Myocyte (in vitro differentiated cells): Measurements from ENCODE around the gene ERBB3. TPM values are rescaled to one million over a fixed set of nuclear protein-coding genes. Genes with fewer than 3 reads are reported as not detected.

Source experiments
- DNase-seq: peaks from one replicate; pipeline ENCODE4 v3.0.0-alpha.2; 2012; ENCODE audit warnings: low read depth
- total RNA-seq: library from RNA; depleted of rRNA; stranded (reverse); fragments of >200 nt; gene quantifications from 2 replicates; pipeline ENCODE4 v1.2.3, GENCODE V29; 2014

Gene ERBB3
- total RNA-seq, 1 donor from 2014 or later = 178 TPM

DNA sequence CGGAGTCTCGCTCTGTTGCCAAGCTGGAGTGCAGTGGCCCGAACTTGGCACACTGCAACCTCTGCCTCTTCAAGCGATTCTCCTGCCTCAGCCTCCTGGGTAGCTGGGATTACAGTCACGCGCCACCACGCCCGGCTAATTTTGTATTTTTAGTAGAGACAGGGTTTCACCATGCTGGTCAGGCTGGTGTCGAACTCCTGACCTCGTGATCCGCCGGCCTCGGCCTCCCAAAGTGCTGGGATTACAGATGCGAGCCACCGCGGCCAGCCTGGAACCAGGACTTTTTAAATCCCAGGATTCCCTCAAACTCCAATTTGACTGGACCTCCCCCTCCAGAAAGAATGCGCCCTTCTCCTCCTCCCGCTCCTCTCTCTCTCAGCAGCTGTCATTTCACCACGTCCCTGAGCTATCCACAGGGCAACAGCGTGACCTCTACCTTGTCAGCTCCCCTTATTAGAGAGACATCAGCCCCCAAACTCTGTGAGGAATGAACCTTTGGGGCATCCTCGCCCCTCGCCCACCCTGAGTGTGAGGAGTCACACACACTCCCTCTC lies 50.1 kb downstream of the ERBB3 start:
- peak; percentile 64 for DNase-seq

DNA sequence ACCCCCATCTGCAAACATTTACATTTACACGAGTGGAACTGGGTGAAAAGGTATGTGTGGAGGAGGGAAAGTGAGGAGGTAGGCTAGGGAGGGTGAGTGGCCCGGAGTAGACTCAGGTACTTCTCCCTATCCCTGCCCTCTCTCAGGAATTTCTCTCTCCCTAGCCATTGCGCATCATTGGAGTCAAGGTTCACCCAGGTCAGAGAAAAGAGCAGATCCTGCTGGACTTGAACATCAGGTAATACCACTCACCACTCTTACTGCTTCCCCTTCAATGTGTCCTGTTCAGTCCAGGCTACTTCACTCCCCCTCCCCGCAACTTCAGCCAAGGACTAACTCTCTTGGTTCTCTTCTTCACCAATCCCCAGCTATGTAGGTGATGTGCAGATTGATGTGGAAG lies 50.9 kb downstream of the ERBB3 start:
- DNase-seq = no peak

DNA sequence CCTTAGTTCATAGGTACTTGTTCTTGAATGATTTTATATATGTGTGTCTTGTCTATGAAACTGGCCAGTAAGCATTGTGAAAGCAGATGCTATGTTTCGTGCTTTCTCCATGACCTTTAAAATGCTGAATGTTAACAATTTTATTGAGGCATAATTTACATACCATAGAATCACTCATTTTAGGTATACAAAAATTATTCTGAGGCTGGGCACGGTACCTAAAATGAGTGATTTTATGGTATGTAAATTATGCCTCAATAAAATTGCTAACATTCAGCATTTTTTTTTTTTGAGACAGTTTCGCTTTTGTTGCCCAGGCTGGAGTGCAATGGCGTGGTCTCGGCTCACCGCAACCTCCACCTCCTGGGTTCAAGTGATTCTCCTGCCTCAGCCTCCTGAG lies 54.9 kb downstream of the ERBB3 start:
- DNase-seq = no peak

DNA sequence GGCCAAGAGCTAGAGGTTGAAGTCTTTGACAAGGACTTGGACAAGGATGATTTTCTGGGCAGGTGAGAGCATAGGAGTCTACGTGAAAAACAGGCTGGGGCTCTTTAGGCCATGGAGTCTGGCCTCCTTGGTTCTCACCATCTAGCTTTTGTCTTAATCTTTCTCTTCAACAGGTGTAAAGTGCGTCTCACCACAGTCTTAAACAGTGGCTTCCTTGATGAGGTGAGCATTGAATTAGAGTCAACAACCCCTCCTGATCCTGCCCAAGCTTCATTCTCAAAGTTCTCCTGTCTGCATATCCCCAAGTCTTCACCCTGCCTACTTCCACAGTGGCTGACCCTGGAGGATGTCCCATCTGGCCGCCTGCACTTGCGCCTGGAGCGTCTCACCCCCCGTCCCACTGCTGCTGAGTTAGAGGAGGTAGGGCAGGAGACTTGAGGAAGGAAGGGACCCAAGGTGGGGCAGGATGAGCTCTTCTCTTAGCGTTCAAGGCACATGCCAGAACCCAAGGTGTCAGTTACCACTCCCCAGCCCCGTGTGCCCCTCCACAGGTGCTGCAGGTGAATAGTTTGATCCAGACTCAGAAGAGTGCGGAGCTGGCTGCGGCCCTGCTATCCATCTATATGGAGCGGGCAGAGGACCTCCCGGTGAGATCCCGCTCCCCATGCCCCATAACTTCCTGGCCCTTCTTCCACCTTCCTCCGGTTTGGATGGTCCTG lies 58.0 kb downstream of the ERBB3 start:
- DNase-seq = no peak

DNA sequence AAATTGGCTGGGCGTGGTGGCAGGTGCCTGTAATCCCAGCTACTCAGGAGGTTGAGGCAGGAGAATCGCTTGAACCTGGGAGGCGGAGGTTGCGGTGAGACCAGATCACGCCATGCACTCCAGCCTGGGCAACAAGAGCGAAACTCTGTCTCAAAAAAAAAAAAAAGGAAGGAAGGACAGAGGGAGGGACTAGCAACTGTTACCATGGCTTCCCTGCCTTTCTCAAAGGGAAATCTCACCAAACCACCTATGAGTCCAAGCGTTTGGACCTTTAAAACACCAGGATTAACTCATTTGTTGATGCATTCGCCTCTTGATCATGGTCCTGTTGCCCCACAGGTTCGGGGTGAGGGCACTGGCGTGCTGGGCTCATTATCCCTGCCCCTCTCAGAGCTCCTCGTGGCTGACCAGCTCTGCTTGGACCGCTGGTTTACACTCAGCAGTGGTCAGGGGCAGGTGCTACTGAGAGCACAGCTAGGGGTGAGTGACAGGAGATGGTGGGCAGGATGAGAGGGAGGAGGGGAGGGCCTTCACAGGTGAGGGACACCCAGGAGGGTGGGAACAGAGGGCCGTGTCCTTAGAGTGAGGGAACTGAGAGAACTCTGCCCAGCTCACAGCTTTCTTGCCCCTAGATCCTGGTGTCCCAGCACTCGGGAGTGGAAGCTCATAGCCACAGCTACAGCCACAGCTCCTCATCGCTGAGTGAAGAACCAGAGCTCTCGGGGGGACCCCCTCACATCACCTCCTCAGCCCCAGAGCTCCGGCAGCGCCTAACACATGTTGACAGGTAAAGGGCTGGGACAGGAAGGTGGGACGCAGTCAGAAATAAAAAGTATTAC lies 62.2 kb downstream of the ERBB3 start:
- no peak for DNase-seq

DNA sequence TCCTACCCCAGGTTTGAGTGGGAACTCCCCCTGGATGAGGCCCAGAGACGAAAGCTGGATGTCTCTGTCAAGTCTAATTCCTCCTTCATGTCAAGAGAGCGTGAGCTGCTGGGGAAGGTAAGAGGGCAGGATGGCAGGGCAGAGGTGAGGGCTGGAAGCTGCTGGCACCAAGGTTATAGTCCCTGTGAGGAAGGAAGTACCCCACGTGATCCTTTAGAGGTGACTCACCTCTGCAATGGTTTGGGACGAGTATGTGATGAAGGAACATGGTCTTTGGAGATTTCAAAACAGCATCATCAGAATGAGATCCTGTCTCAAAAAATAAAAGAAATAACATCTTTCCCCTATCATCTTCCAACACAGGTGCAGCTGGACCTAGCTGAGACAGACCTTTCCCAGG lies 63.3 kb downstream of the ERBB3 start:
- no peak for DNase-seq

DNA sequence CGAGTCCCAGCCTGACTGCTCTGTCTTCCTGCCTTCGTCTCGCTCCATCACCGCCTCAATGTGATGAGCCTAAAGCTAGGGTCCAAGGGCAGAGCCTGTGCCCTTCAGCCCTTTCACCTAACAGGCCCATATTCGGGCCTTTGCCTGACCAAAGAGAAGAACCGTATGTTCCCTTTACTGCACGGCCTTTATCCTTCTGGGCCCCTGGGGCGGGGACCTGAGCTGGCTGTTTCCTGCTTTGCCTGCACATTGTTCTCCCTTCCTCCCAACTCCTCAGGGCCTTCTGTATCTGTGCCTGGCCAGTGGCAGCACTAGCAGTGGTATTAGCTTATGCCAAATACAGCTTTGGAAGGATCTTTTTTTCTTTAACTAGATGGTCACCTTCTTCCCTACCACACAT lies 63.9 kb downstream of the ERBB3 start:
- no peak for DNase-seq

DNA sequence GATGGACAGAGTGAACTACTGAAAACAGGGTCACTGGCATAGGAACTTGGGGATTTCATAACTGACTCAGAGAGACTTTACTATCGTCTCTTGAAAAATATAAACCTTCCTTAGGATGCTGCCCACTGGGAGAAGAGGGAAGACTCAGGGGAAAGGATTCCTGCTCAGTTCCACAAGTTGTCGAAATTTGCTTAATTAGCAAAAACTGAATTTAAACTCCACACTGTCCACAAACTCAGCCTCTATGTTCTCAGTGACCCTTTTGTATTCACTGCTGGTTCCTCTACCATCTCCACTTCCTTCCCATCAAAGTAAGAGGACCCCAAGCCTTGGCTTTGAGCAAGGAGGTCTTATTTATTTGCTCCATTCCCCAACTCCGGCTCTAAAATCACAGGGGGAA lies 65.3 kb downstream of the ERBB3 start:
- no peak for DNase-seq

DNA sequence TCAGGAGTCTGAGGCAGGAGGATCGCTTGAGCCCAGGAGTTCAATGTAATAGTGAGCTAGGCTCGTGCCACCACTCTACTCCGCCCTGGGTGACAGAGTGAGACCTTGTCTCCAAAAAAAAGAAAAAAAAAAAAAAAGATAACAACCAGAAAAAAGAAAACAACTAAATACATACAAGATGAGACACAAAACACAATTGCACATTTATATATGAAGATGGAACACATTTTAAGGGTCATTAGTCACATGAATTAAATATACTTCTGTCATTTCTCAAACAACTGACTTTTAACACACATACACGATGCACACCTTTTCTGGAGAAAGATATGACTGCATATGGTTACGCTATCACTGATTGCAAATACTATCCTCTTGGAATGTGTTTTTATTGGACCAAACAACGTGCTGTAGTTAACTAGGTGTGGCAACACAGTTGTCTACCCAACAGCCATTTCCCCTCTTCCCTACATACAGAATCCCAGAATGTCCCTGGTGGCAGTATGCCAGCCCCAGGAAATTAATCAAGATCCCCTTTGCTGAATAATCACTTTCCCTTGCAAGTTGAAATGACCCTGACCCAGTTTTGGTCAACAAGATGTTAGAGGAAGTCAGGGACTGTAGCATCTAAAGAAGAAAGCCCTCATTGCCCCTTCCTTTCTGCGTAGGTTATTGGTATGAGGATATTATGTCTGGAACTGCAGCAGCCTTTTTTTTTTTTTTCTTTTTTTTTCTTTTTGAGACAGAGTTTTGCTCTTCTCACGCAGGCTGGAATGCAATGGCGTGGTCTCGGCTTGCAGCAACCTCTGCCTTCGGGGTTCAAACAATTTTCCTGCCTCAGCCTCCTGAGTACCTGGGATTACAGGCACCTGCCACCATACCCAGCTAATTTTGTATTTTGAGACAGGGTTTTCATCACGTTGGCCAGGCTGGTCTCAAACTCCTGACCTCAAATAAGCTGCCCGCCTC lies 66.8 kb downstream of the ERBB3 start:
- no peak for DNase-seq

DNA sequence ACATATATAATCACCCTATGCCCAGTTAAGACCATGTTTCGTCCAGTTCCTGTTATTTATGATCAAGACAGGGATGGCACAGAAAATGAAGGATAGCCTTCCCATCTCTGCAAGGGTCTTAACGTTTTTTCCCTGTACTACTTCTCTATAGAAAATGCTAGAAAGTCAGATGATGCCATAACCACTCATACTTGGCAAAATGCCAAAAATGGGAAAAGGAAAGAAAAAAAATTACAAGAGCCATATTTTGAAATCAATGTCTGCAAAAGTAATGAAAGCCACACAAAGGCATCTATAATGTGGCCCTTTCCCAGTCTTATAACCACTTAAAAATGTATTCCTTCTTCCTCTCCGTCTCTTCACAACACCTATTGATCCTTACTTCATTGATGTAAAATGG lies 70.6 kb downstream of the ERBB3 start:
- DNase-seq = peak; percentile 16

DNA sequence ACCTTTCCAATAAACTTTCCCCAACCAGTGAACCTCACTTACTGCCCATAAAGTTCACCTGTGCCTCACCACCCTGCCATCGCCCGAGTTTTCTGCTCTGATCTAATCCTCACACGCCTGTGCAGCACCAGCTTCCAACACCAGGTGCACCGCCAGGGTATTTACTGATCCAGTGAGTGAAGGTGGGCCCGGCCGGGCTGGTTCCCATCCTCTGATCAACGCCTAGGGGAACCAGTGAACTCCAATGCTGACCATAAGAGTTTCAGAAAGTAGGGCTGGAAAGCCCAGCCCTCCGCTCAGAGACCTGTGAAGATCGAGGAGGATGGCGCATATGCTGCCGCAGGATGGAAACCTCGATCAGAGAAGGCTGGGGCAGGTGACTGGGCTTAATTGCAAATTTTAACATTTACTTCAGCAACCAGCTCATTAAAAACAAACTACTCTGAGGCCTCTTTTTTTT lies 71.7 kb downstream of the ERBB3 start:
- DNase-seq = peak; percentile 26

DNA sequence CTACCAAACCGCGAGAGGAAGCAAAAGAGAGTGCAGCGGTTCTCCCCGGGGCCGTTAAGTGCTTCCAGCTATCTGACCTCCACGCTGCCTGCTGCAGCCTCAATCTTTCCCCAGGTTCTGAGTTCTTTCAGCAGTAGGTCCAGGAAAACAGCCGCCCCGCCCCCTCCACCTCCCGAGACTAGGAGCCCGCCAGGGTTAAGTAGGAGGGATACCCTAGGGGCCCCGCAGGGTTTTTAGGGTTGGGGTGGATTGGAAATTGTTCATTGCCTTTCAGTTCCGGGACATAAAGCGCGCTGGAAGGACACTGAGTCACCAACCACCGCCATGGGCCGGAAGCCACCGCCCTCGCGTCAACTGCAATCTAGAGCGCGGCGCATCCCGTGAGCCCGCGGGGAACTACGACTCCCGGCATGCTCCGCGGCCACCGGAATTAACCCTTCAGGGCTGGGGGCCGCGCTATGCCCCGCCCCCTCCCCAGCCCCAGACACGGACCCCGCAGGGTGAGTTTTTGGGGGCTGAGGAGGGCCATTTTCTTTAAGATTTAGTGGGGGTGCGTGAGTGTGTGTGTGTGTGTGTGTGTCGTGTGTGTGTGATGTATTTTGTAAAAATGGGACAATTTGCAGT lies 72.3 kb downstream of the ERBB3 start, which contains the start of gene MYL6B:
TSS of gene MYL6B (plus strand) at position 456 of the 624 bp plus-strand sequence. CDS start 1,332 bp downstream, outside the sequence.
- DNase-seq = peak; percentile 96

Other genes starting within 250 kb of the ERBB3 start
- gene MMP19, start 237.2 kb upstream of the ERBB3 start, total RNA-seq = 8.6 and 8.8 TPM in 2 replicates
- gene PYM1, start 152.3 kb upstream of the ERBB3 start, total RNA-seq = 29.3 and 32.5 TPM in 2 replicates
- 24.2 and 33.1 TPM in 2 replicates for gene DGKA, start 149.0 kb upstream of the ERBB3 start, total RNA-seq
- gene PMEL, start 114.1 kb upstream of the ERBB3 start, total RNA-seq = 0.10 and 0.53 TPM in 2 replicates
- gene CDK2, start 113.3 kb upstream of the ERBB3 start, total RNA-seq = 7.6 and 9.5 TPM in 2 replicates
- gene RAB5B, start 106.1 kb upstream of the ERBB3 start, total RNA-seq = 74.9 and 76.4 TPM in 2 replicates
- 14.0 and 15.8 TPM in 2 replicates for gene SUOX, start 82.9 kb upstream of the ERBB3 start, total RNA-seq
- gene IKZF4, start 59.1 kb upstream of the ERBB3 start, total RNA-seq = 1.1 and 3.0 TPM in 2 replicates
- 451 and 1,430 TPM in 2 replicates for gene RPS26, start 38.2 kb upstream of the ERBB3 start, total RNA-seq
- 233 and 241 TPM in 2 replicates for gene PA2G4, start 24.4 kb downstream of the ERBB3 start, total RNA-seq
- gene RPL41, start 36.5 kb downstream of the ERBB3 start, total RNA-seq = 1,498 and 1,992 TPM in 2 replicates
- gene ZC3H10, start 38.1 kb downstream of the ERBB3 start, total RNA-seq = 4.9 and 5.5 TPM in 2 replicates
- 442 and 481 TPM in 2 replicates for gene ESYT1, start 48.1 kb downstream of the ERBB3 start, total RNA-seq
- 3,936 and 4,339 TPM in 2 replicates for gene MYL6B, start 72.4 kb downstream of the ERBB3 start, total RNA-seq
- gene MYL6, start 78.2 kb downstream of the ERBB3 start, total RNA-seq = 883 and 1,119 TPM in 2 replicates
- 75.8 and 80.0 TPM in 2 replicates for gene SMARCC2, start 109.3 kb downstream of the ERBB3 start, total RNA-seq
- 90.4 and 121 TPM in 2 replicates for gene RNF41, start 141.8 kb downstream of the ERBB3 start, total RNA-seq
- 29.2 and 32.0 TPM in 2 replicates for gene NABP2, start 144.2 kb downstream of the ERBB3 start, total RNA-seq
- gene SLC39A5, start 149.9 kb downstream of the ERBB3 start, total RNA-seq = not detected in 2 replicates
- 31.3 and 31.8 TPM in 2 replicates for gene ANKRD52, start 178.2 kb downstream of the ERBB3 start, total RNA-seq
- 87.8 and 112 TPM in 2 replicates for gene COQ10A, start 186.8 kb downstream of the ERBB3 start, total RNA-seq
- 178 and 184 TPM in 2 replicates for gene CS, start 220.2 kb downstream of the ERBB3 start, total RNA-seq
- 83.1 and 92.9 TPM in 2 replicates for gene CNPY2, start 235.8 kb downstream of the ERBB3 start, total RNA-seq